Panc1 (cell line): Measurements from ENCODE around the gene SH3PXD2A. TPM values are rescaled to one million over a fixed set of nuclear protein-coding genes. Genes with fewer than 3 reads are reported as not detected.

ENCODE experiments used
- ATAC-seq: fragments of 200-7000 bp; cut with Tn5 transposase; 2 replicates; pipeline ENCODE4 v1.9.1; 2020; ENCODE audit warnings: mild to moderate bottlenecking, moderate library complexity
- BruUV-seq: library from RNA; stranded (reverse); fragments of 400-500 nt; replicated peaks from 2 replicates; lab custom pipeline; 2021; lab: Mats Ljungman, UMichigan
- CTCF ChIA-PET: fragments of 300-600 bp; sonication (Branson Sonifier 250); formaldehyde crosslinking; loops from one replicate; lab custom pipeline; 2022; ENCODE audit warnings: antibody characterized with exemption; lab: Charles Lee
- POLR2A ChIA-PET: fragments of 300-600 bp; sonication (Branson Sonifier 250); formaldehyde crosslinking; loops from one replicate; lab custom pipeline; 2022; ENCODE audit warnings: antibody characterized with exemption; lab: Charles Lee
- DNase-seq: peaks from one replicate; pipeline ENCODE4 v3.0.0-alpha.2; 2010; ENCODE audit warnings: low read depth, low spot score
- H3K27ac ChIP-seq: 2 replicates; pipeline ENCODE4 v1.5.1; 2011; ENCODE audit warnings: mild to moderate bottlenecking, low read length, inconsistent platforms
- H3K27me3 ChIP-seq: fragments of 200-500 bp; sonication (Bioruptor generic); 2 replicates; pipeline ENCODE4 v1.6.0; 2014; ENCODE audit warnings: low read length, inconsistent platforms; ENCODE audit not compliant: control insufficient read depth, insufficient read depth
- H3K36me3 ChIP-seq: fragments of 200-500 bp; sonication (Bioruptor generic); 2 replicates; pipeline ENCODE4 v1.5.1; 2014; ENCODE audit warnings: inconsistent platforms, mild to moderate bottlenecking, low read length, moderate library complexity; ENCODE audit not compliant: control insufficient read depth, insufficient read depth
- H3K4me1 ChIP-seq: 2 replicates; pipeline ENCODE4 v1.5.1; 2011; ENCODE audit warnings: inconsistent platforms, mild to moderate bottlenecking, low read length, moderate library complexity; ENCODE audit not compliant: control insufficient read depth, insufficient read depth
- H3K4me3 ChIP-seq, 2 experiments: 2 replicates each; pipeline ENCODE4 v1.5.1; 2011 to 2012; ENCODE audit warnings: low read depth in 2 of 2, low read length in 2 of 2, mild to moderate bottlenecking in 2 of 2, inconsistent platforms in 1 of 2, moderate library complexity in 1 of 2
- H3K9me3 ChIP-seq: fragments of 200-500 bp; sonication (Bioruptor generic); 2 replicates; pipeline ENCODE4 v1.5.1; 2014; ENCODE audit warnings: low read depth, mild to moderate bottlenecking, inconsistent platforms, low read length, moderate library complexity; ENCODE audit not compliant: control insufficient read depth, insufficient read depth
- POLR2AphosphoS5 ChIP-seq: IDR thresholded peaks from 2 replicates; pipeline ENCODE4 v1.6.1; 2012; ENCODE audit warnings: mild to moderate bottlenecking, low read depth, low read length, moderate library complexity
- SIN3A ChIP-seq: IDR thresholded peaks from 2 replicates; pipeline ENCODE4 v1.6.1; 2012; ENCODE audit warnings: low read depth, mild to moderate bottlenecking, low read length, moderate library complexity, borderline replicate concordance; ENCODE audit not compliant: insufficient read depth
- TCF7L2 ChIP-seq: IDR thresholded peaks from 2 replicates; pipeline ENCODE4 v1.6.1; 2011; ENCODE audit warnings: mild to moderate bottlenecking, low read depth, low read length, inconsistent platforms
- in situ Hi-C: cut with HindIII; loops from 2 replicates; pipeline ENCODE4 v1.10.0; 2016; ENCODE audit warnings: low sequenced_read_pairs, low pct_unique_long_range_greater_than_20kb
- intact Hi-C: fragments of 100-400 bp; cut with micrococcal nuclease; formaldehyde crosslinking; loops from one replicate; pipeline ENCODE4 v1.10.0; 2022; ENCODE audit not compliant: unreplicated experiment
- total RNA-seq: library from RNA; stranded (reverse); gene quantifications from one replicate; pipeline ENCODE4 v1.2.1, GENCODE V29; 2021; ENCODE audit not compliant: unreplicated experiment
- TF ChIP-seq, protein P1 (sequence below): fragments of 450-650 bp; IDR thresholded peaks from 2 replicates; pipeline ENCODE4 v1.5.1; 2017; ENCODE audit warnings: mild to moderate bottlenecking
- TF ChIP-seq, protein P2 (sequence below), 2 experiments: IDR thresholded peaks; 2 replicates each; pipeline ENCODE4 v1.6.1; 2011 to 2012; ENCODE audit warnings: low read depth in 2 of 2, control low read depth in 1 of 2, low read length in 1 of 2, mild to moderate bottlenecking in 1 of 2, moderate library complexity in 1 of 2; ENCODE audit not compliant: insufficient read depth in 1 of 2

The SH3PXD2A gene
- total RNA-seq, 1 experiment from 2014 or later, result 5.7 TPM

DNA sequence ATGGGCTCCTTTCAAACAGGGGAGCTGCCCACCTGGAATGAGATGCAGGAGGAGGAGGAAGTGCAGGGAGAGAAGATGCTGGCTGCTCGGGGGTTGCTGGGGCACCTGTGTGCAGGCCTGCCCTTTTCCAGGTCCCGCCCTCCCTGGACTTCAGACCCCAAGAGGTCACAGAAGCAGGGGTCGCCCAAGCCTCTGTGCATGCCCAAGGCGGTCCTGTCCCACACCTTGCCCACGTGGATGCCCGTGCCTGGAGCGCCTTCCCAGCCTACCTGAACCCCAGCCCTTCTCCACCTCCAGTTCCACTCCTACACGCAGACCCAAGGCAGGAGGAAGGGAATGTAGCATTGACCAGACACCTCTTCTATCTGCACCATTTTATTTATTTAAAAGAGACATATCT, 71.3 kb downstream of the SH3PXD2A start:
- in situ Hi-C loops (no loop called here), intact Hi-C loops (no loop called here)
- no peak overlapping the region for H3K27ac ChIP-seq
- BruUV-seq, result no TSS peak
- H3K36me3 ChIP-seq, result no peaks in the 10 kb centered on the region
- CTCF ChIA-PET, result no interaction called here
- H3K27me3 ChIP-seq, result no peaks in the 10 kb centered on the region
- DNase-seq, result no peak
- H3K4me3 ChIP-seq, result no peak overlapping the region
- TF ChIP-seq SIN3A (no peak), TCF7L2 (no peak), POLR2AphosphoS5 (no peak)
- TF ChIP-seq, protein P1, sequence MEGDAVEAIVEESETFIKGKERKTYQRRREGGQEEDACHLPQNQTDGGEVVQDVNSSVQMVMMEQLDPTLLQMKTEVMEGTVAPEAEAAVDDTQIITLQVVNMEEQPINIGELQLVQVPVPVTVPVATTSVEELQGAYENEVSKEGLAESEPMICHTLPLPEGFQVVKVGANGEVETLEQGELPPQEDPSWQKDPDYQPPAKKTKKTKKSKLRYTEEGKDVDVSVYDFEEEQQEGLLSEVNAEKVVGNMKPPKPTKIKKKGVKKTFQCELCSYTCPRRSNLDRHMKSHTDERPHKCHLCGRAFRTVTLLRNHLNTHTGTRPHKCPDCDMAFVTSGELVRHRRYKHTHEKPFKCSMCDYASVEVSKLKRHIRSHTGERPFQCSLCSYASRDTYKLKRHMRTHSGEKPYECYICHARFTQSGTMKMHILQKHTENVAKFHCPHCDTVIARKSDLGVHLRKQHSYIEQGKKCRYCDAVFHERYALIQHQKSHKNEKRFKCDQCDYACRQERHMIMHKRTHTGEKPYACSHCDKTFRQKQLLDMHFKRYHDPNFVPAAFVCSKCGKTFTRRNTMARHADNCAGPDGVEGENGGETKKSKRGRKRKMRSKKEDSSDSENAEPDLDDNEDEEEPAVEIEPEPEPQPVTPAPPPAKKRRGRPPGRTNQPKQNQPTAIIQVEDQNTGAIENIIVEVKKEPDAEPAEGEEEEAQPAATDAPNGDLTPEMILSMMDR, result no peak
- TF ChIP-seq, protein P2, sequence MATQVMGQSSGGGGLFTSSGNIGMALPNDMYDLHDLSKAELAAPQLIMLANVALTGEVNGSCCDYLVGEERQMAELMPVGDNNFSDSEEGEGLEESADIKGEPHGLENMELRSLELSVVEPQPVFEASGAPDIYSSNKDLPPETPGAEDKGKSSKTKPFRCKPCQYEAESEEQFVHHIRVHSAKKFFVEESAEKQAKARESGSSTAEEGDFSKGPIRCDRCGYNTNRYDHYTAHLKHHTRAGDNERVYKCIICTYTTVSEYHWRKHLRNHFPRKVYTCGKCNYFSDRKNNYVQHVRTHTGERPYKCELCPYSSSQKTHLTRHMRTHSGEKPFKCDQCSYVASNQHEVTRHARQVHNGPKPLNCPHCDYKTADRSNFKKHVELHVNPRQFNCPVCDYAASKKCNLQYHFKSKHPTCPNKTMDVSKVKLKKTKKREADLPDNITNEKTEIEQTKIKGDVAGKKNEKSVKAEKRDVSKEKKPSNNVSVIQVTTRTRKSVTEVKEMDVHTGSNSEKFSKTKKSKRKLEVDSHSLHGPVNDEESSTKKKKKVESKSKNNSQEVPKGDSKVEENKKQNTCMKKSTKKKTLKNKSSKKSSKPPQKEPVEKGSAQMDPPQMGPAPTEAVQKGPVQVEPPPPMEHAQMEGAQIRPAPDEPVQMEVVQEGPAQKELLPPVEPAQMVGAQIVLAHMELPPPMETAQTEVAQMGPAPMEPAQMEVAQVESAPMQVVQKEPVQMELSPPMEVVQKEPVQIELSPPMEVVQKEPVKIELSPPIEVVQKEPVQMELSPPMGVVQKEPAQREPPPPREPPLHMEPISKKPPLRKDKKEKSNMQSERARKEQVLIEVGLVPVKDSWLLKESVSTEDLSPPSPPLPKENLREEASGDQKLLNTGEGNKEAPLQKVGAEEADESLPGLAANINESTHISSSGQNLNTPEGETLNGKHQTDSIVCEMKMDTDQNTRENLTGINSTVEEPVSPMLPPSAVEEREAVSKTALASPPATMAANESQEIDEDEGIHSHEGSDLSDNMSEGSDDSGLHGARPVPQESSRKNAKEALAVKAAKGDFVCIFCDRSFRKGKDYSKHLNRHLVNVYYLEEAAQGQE (IDR thresholded peaks at IDR 0.05; ENCODE audit: insufficient read depth in 1 of 2, low read depth in 2 of 2, low read length in 1 of 2), result no peak
- POLR2A ChIA-PET, result no interaction called here
- peaks cover 4% of the 10 kb centered on the region for H3K4me1 ChIP-seq
- H3K9me3 ChIP-seq, result no peaks in the 10 kb centered on the region
- no peak for ATAC-seq

DNA sequence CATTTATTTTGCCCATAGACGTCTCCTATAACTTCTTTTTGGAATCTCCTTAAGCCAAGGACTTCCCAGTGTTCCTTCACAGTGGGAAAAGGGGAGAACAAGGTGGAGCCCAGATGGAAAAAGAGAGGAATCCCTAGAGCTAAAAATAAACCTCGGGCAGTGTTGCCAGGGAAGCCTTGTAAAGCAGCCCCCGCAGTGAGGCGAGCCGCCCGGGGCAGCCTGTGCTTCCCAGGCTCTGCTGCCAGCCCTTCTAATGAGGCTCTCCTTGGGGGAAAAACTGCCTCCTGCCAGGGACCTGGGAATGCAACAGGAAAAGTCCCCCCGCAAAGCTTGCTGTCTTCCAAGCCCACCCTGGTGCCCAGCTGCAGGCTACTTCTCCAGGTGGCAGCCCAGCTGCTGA, 71.7 kb downstream of the SH3PXD2A start:
- in situ Hi-C loops (no loop called here), intact Hi-C loops (no loop called here)
- CTCF ChIA-PET, result no interaction called here
- Histone ChIP-seq H3K27me3 (no peaks in the 10 kb centered on the region), H3K27ac (no peak overlapping the region), H3K36me3 (no peaks in the 10 kb centered on the region), H3K4me1 (peaks cover 4% of the 10 kb centered on the region), H3K4me3 (no peak overlapping the region), H3K9me3 (no peaks in the 10 kb centered on the region)
- TF ChIP-seq POLR2AphosphoS5, result no peak
- TF ChIP-seq SIN3A, result no peak
- TF ChIP-seq, protein P1, result no peak
- TF ChIP-seq, protein P2 (IDR thresholded peaks at IDR 0.05; ENCODE audit: insufficient read depth in 1 of 2, low read depth in 2 of 2, low read length in 1 of 2), result no peak
- TF ChIP-seq TCF7L2, result no peak
- POLR2A ChIA-PET, result no interaction called here
- DNase-seq (no peak), ATAC-seq (no peak)
- BruUV-seq, result no TSS peak
